Duodenal mucosa (tissue), 2 donors: ENCODE results near the gene C17orf107.

Source experiments
- H3K27ac ChIP-seq: one replicate; pipeline ENCODE4 v1.7.0; 2013; ENCODE audit warnings: low read depth, low read length
- H3K27me3 ChIP-seq, 2 donors: one replicate each; pipeline ENCODE4 v1.7.0; 2013; ENCODE audit warnings: low read length in 2 of 2, control low read depth in 1 of 2; ENCODE audit not compliant: insufficient read depth in 2 of 2, control insufficient read depth in 1 of 2
- H3K36me3 ChIP-seq, 2 donors: one replicate each; pipeline ENCODE4 v1.7.0; 2013; ENCODE audit warnings: low read length in 2 of 2, control low read depth in 1 of 2; ENCODE audit not compliant: insufficient read depth in 2 of 2, control insufficient read depth in 1 of 2
- H3K4me1 ChIP-seq, 2 donors: one replicate each; pipeline ENCODE4 v1.7.0; 2013; ENCODE audit warnings: low read length in 2 of 2, control low read depth in 1 of 2; ENCODE audit not compliant: insufficient read depth in 2 of 2, control insufficient read depth in 1 of 2
- H3K4me3 ChIP-seq, 2 donors: one replicate each; pipeline ENCODE4 v1.7.0; 2013; ENCODE audit warnings: low read length in 2 of 2, low read depth in 1 of 2
- H3K9ac ChIP-seq, 2 donors: one replicate each; pipeline ENCODE4 v1.7.0; 2013; ENCODE audit warnings: low read length in 2 of 2, low read depth in 1 of 2
- H3K9me3 ChIP-seq, 2 donors: one replicate each; pipeline ENCODE4 v1.7.0; 2013; ENCODE audit warnings: low read length in 2 of 2, control low read depth in 1 of 2; ENCODE audit not compliant: control insufficient read depth in 1 of 2

C17orf107 gene

GRCh38 chr17:4892499-4893221, 6.7 kb upstream of the C17orf107 start:
- H3K4me3 ChIP-seq: no peak overlapping the region
- no peaks in the 10 kb centered on the region for H3K27me3 ChIP-seq
- H3K9me3 ChIP-seq: no peaks in the 10 kb centered on the region
- peaks cover 64 to 77% of the 10 kb centered on the region in 2 donors for H3K36me3 ChIP-seq
- H3K27ac ChIP-seq: no peak overlapping the region
- no peaks in the 10 kb centered on the region for H3K4me1 ChIP-seq
- H3K9ac ChIP-seq: no peak overlapping the region

GRCh38 chr17:4893272-4893671, 6.1 kb upstream of the C17orf107 start:
- no peak overlapping the region for H3K9ac ChIP-seq
- H3K4me3 ChIP-seq: no peak overlapping the region
- H3K27ac ChIP-seq: no peak overlapping the region
- no peaks in the 10 kb centered on the region for H3K9me3 ChIP-seq
- peaks cover 62 to 73% of the 10 kb centered on the region in 2 donors for H3K36me3 ChIP-seq
- no peaks in the 10 kb centered on the region for H3K27me3 ChIP-seq
- no peaks in the 10 kb centered on the region for H3K4me1 ChIP-seq

GRCh38 chr17:4893721-4894560, 5.4 kb upstream of the C17orf107 start:
- Histone ChIP-seq H3K36me3 (peaks cover 62 to 71% of the 10 kb centered on the region in 2 donors), H3K4me3 (no peak overlapping the region), H3K27ac (no peak overlapping the region), H3K27me3 (no peaks in the 10 kb centered on the region), H3K9me3 (no peaks in the 10 kb centered on the region), H3K4me1 (peaks cover 0 to 6% of the 10 kb centered on the region in 2 donors), H3K9ac (no peak overlapping the region)

GRCh38 chr17:4895121-4895520, 4.2 kb upstream of the C17orf107 start:
- Histone ChIP-seq H3K9me3 (no peaks in the 10 kb centered on the region), H3K9ac (no peak overlapping the region), H3K27me3 (peaks cover 6 to 7% of the 10 kb centered on the region in 2 donors), H3K4me1 (peaks cover 5 to 14% of the 10 kb centered on the region in 2 donors), H3K36me3 (peaks cover 62 to 68% of the 10 kb centered on the region in 2 donors), H3K27ac (no peak overlapping the region), H3K4me3 (no peak overlapping the region)

GRCh38 chr17:4895657-4896331, 3.5 kb upstream of the C17orf107 start:
- H3K36me3 ChIP-seq: peaks cover 55 to 61% of the 10 kb centered on the region in 2 donors

GRCh38 chr17:4896332-4897197, 2.8 kb upstream of the C17orf107 start:
- H3K27me3 ChIP-seq: peaks cover 10 to 13% of the 10 kb centered on the region in 2 donors
- H3K27ac ChIP-seq: no peak overlapping the region
- H3K4me1 ChIP-seq: peaks cover 5 to 24% of the 10 kb centered on the region in 2 donors
- no peaks in the 10 kb centered on the region for H3K9me3 ChIP-seq
- no peak overlapping the region for H3K4me3 ChIP-seq
- H3K9ac ChIP-seq: no peak overlapping the region
- peaks cover 47 to 53% of the 10 kb centered on the region in 2 donors for H3K36me3 ChIP-seq

More at GRCh38 chr17:4895657-4896331, 3.5 kb upstream of the C17orf107 start:
- H3K9ac ChIP-seq: no peak overlapping the region
- H3K9me3 ChIP-seq: no peaks in the 10 kb centered on the region
- peaks cover 5 to 21% of the 10 kb centered on the region in 2 donors for H3K4me1 ChIP-seq
- peaks cover 10% of the 10 kb centered on the region in 2 donors for H3K27me3 ChIP-seq
- H3K27ac ChIP-seq: no peak overlapping the region
- H3K4me3 ChIP-seq: no peak overlapping the region

GRCh38 chr17:4897198-4897687, 2.1 kb upstream of the C17orf107 start:
- H3K4me1 ChIP-seq: peaks cover 5 to 28% of the 10 kb centered on the region in 2 donors
- H3K27me3 ChIP-seq: peaks cover 10 to 13% of the 10 kb centered on the region in 2 donors
- no peaks in the 10 kb centered on the region for H3K9me3 ChIP-seq
- H3K4me3 ChIP-seq: no peak overlapping the region
- no peak overlapping the region for H3K9ac ChIP-seq
- H3K27ac ChIP-seq: no peak overlapping the region
- H3K36me3 ChIP-seq: peaks cover 43 to 48% of the 10 kb centered on the region in 2 donors

GRCh38 chr17:4897785-4898184, 1.6 kb upstream of the C17orf107 start:
- Histone ChIP-seq H3K4me3 (no peak overlapping the region), H3K36me3 (peaks cover 38 to 43% of the 10 kb centered on the region in 2 donors), H3K27ac (no peak overlapping the region), H3K9me3 (no peaks in the 10 kb centered on the region), H3K9ac (no peak overlapping the region), H3K4me1 (peaks cover 10 to 34% of the 10 kb centered on the region in 2 donors), H3K27me3 (peaks cover 10 to 13% of the 10 kb centered on the region in 2 donors)

- Histone ChIP-seq H3K4me1 (peaks cover 15 to 39% of the 10 kb centered on the region in 2 donors), H3K27me3 (peaks cover 10 to 13% of the 10 kb centered on the region in 2 donors), H3K4me3 (no peak overlapping the region), H3K9ac (no peak overlapping the region), H3K27ac (no peak overlapping the region), H3K36me3 (peaks cover 33 to 38% of the 10 kb centered on the region in 2 donors), H3K9me3 (no peaks in the 10 kb centered on the region)
Measured at GRCh38 chr17:4898351-4898750, 985 bp upstream of the C17orf107 start.
